NCI-H748 (cell line): ENCODE measurements around the gene PLEKHA1.

ENCODE experiments used
- DNase-seq: peaks from one replicate; lab custom pipeline; 2025; ENCODE audit not compliant: unreplicated experiment; lab: John Stamatoyannopoulos, UW

The PLEKHA1 gene

GRCh38 chr10:122475591-122476332, 101.3 kb downstream of the PLEKHA1 start:
- DNase-seq, result no peak

- peak; percentile 56 for DNase-seq
Observed at GRCh38 chr10:122476333-122476695, 101.8 kb downstream of the PLEKHA1 start.

- DNase-seq, result no peak
Observed at GRCh38 chr10:122477436-122477835, 102.9 kb downstream of the PLEKHA1 start.

- DNase-seq, result no peak
Observed at GRCh38 chr10:122478971-122479370, 104.5 kb downstream of the PLEKHA1 start.

GRCh38 chr10:122480146-122480833, 105.8 kb downstream of the PLEKHA1 start:
- DNase-seq, result no peak

- DNase-seq, result no peak
Observed at GRCh38 chr10:122481296-122482056, 107.0 kb downstream of the PLEKHA1 start.
